ENCODE measurements around the gene STK38L.

STK38L gene

GRCh38 chr12:27284751-27285150 lies 40.7 kb downstream of the STK38L start:
- no peak for TF ChIP-seq CTCF (IDR thresholded peaks at IDR 0.05; ENCODE audit: borderline replicate concordance, insufficient read depth, low read depth, low read length)
- H3K4me3 ChIP-seq (ENCODE audit: low read depth, low read length): no peak overlapping the region

GRCh38 chr12:27285403-27285802 lies 41.3 kb downstream of the STK38L start:
- TF ChIP-seq CTCF (IDR thresholded peaks at IDR 0.05; ENCODE audit: borderline replicate concordance, insufficient read depth, low read depth, low read length): no peak
- H3K4me3 ChIP-seq (ENCODE audit: low read depth, low read length): no peak overlapping the region

GRCh38 chr12:27289414-27289813 lies 45.3 kb downstream of the STK38L start:
- H3K4me3 ChIP-seq (ENCODE audit: low read depth, low read length): no peak overlapping the region
- no peak for TF ChIP-seq CTCF (IDR thresholded peaks at IDR 0.05; ENCODE audit: borderline replicate concordance, insufficient read depth, low read depth, low read length)

- H3K4me3 ChIP-seq (ENCODE audit: low read depth, low read length): no peak overlapping the region
These were observed 46.5 kb downstream of the STK38L start for GRCh38 chr12:27290501-27291168.

GRCh38 chr12:27291862-27292261 lies 47.8 kb downstream of the STK38L start:
- no peak for TF ChIP-seq CTCF (IDR thresholded peaks at IDR 0.05; ENCODE audit: borderline replicate concordance, insufficient read depth, low read depth, low read length)
- no peak overlapping the region for H3K4me3 ChIP-seq (ENCODE audit: low read depth, low read length)

More at GRCh38 chr12:27290501-27291168, 46.5 kb downstream of the STK38L start:
- TF ChIP-seq CTCF (IDR thresholded peaks at IDR 0.05; ENCODE audit: borderline replicate concordance, insufficient read depth, low read depth, low read length): no peak

- TF ChIP-seq CTCF (IDR thresholded peaks at IDR 0.05; ENCODE audit: borderline replicate concordance, insufficient read depth, low read depth, low read length): no peak
- no peak overlapping the region for H3K4me3 ChIP-seq (ENCODE audit: low read depth, low read length)
These were observed 48.6 kb downstream of the STK38L start for GRCh38 chr12:27292718-27293117.

- H3K4me3 ChIP-seq (ENCODE audit: low read depth, low read length): no peak overlapping the region
- TF ChIP-seq CTCF (IDR thresholded peaks at IDR 0.05; ENCODE audit: borderline replicate concordance, insufficient read depth, low read depth, low read length): no peak
These were observed 49.4 kb downstream of the STK38L start for GRCh38 chr12:27293463-27293862.
